HG03025 (cell line): ENCODE data around the gene CFAP299.

Experiments
- ATAC-seq: cut with Tn5 transposase; IDR thresholded peaks from one replicate; pipeline ENCODE4 v1.9.1; 2021; ENCODE audit warnings: mild to moderate bottlenecking, moderate library complexity; ENCODE audit not compliant: unreplicated experiment, low FRiP score

CFAP299 gene

GRCh38 chr4:80897537-80898303 is 562.2 kb downstream of the CFAP299 start:
- ATAC-seq = peak; percentile 65

DNA sequence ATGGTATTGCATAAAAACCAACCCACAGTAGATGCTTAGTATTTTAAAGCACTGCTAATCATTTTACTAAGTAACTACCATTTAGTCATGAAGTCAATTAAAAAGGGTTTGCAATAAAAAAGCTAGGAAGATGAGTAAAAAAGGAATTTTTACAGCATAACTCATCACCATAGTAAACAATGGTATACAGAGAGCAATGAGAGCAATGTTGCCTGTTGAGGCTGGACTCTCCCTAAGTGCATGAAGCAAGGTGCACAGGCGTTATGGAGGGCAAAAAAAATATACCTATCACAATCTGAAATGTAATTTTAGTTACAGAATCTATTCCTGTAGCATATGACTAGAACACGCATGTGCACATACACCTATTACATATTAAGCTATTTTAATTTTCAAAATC is 565.4 kb downstream of the CFAP299 start:
- ATAC-seq = no peak

DNA sequence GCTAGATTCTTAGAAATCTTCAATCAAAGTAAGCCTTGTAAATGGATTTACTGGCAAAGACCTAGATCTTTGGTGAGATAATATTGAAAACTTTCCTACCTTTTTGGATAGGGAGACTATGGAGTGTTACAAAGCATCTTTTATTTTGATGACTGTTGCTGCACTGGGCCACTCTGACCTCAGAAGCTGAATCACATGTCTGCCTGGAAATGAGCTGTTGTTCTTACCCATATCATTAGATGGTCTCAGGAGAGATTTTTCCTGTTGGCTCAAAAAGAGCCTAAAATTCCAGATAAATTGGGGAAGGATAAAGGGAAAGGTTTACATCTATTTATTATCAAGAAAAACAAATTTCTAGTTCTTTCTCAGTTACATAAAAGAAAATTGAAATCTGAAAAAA is 567.5 kb downstream of the CFAP299 start:
- no peak for ATAC-seq

DNA sequence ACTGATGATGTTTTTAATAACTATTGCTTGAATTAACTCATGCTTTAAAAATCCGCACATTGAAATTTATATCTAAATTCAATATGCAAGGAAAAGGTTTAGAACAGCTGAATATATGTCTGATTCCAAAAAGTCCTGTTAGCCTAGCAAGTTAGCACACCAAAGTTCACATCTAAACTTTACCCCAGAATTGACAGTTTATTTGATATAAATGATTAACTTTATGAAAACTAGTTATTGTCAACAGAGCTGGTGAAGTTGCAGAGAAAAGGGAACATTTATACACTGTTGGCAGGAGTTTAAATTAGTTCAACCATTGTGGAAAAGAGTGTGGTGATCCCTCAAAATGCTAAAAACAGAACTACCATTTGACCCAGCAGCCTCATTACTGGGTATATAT is 574.4 kb downstream of the CFAP299 start:
- no peak for ATAC-seq

DNA sequence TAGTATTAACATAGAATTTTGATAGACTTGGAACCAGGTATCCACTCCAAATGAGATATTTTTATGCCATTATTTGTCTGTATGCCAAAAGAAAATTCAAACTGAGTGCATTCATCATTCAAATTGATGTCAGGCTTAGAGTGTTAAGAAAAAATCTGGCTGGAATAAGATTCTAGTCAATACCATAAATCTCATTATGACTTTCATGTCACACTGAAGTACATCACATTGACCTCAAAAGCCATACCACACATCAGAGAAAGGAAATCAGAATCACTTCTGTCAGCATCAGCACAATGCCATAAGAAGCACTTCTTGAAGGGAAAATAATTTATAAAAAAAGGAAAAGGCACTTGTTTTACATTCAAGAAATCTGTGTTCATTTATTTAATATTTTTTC is 575.9 kb downstream of the CFAP299 start:
- ATAC-seq = no peak

DNA sequence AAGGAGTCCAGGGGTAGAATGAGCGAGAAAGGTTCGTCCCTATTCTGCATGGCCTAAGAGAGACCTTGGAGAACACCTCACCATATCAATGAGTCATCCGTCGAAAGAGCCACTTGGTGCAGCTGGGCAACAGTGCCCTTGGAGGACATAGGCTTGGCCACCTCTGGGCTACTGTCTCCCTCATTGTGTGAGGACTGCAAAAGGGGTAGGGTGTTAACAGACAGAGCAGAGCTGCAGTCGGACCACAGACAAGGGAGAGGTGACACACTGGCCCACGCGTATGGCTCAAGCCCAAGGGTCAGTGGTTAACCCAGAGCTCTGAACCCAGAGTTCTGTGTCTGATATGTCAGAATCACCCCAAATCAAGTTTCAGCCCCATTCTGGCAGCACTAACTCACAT is 576.8 kb downstream of the CFAP299 start:
- no peak for ATAC-seq

DNA sequence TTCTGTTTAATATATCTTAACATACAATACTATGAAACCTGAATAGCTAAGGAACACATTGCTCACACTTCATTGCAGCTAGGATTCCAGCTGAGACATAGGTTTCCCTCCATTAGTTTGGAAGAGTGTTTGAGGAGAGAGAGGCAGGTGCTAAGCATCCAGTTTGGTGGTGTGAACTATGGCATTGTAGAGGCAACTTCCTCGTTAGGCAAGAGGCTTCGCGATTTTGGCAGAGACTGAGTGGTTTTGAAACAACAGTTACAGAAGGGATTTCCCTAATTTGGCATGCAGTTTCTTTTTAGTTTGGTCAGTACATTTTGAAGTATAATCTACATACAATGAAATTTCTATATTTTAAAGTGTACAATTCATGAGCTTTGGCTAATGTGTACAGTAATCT is 577.9 kb downstream of the CFAP299 start:
- ATAC-seq = no peak

DNA sequence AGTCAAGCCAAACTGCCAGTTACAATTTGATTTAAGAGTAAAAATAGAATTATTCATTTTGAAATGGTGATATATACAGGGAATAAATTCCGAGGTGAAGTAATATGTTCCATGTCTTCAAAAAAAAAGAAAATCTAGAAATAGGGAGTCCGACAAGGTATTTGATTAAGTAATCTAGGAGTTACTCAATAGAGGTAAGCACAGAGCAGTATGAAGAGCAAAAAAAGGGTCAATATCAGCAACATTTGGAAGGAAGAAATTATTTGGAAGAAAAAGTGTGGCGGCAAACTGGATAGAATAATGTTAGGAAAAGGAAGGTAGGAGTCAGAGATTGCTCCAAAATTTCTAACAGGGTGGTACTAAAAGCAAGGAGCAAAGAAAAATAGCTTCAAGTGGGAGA is 581.2 kb downstream of the CFAP299 start:
- no peak for ATAC-seq

DNA sequence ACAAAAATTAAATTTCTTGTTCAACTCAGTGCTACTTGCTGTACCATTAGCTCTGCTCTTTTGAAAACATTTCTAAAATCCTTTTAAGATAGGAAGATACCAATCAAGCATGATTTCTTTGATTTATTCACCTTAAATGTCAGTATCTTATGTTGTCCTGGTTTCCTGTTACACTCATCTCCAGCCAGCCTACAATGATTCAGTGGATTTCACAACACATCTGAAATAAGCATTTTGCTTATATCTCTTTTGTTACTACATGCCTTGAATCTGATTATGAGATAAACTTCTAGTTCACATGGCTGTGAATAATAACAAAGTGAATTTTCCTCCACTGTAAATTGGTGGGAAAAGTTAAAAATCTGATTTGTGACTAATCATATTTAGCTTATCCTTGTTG is 582.5 kb downstream of the CFAP299 start:
- ATAC-seq = no peak

- ATAC-seq = no peak
Observed at GRCh38 chr4:80921441-80921840, 585.9 kb downstream of the CFAP299 start.

DNA sequence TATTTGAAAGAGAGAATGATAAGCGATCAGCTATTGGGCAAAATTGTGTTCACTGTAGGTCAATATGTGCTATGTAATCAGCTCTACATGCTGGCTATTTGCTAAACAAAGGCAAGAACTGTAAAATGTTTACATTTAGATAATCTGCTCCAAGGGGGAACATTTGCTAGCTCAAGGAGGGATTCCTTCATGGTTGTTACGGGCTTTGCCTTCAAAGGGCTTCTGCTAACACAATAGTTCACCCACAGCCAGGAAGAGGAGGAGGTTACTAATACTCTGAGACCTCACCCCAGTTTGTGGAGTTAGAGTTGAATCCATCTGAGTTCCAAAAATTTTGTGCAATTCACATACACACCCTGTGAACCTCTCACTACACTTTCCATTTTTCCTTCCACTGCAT is 587.4 kb downstream of the CFAP299 start:
- no peak for ATAC-seq

DNA sequence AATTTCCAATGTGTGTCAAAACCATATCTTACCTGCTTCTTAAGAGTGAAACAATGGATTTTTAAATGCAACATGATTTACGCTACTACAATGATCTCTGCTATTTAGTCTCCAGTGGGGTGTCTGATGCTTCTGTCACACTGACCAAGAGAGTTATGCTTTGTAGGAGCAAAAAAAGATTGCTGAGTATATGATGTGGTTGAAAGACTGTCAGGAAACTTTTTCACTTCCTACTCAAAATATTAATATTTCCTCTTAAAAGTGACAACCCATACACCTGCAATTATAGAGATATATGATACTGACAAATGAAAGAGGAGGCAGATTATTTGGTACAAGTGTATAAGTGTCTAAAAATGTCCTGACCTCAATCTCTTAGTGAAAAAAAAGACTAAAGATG is 589.8 kb downstream of the CFAP299 start:
- ATAC-seq = no peak

DNA sequence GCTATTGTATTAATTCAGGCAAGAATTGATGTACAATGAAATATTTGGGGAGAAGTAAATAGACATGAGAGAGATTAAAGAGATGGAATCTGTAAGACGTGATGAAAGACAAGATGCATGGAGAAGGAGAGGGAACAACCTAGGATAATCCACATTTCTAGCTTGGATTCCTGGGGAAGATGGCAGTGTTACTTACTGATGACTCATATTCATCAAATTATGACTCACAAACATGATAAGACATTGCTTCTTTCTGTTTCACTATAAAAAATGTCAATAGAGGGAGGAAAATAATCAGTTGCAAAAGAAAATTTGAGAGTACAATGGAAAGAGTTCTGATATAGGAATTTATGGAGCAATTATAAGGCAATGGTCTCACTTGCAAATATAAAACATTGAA is 590.9 kb downstream of the CFAP299 start:
- ATAC-seq = no peak

- ATAC-seq = no peak
Observed at GRCh38 chr4:80926891-80927290, 591.4 kb downstream of the CFAP299 start.

DNA sequence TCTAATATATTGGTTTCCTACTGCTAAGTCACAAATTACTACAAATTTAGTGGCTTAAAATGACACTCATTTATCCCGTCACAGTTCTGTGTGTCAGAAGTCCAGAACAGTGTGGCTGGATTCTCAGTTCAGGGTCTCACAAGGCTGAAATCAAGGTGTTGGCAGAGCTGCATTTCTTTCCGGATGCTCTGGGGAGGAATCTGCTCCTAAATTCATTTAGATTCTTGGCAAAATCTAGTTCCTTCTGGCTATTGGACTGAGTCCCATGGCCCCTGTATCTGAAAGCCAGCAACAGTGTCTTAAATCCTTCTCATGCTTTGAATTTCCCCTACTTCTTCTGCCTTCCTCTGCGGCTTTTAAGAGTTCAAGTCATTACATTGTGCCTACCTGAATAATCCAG is 591.9 kb downstream of the CFAP299 start:
- no peak for ATAC-seq

- ATAC-seq = no peak
Observed at GRCh38 chr4:80931631-80932081, 596.1 kb downstream of the CFAP299 start.

GRCh38 chr4:80948141-80948540 is 612.6 kb downstream of the CFAP299 start:
- no peak for ATAC-seq

DNA sequence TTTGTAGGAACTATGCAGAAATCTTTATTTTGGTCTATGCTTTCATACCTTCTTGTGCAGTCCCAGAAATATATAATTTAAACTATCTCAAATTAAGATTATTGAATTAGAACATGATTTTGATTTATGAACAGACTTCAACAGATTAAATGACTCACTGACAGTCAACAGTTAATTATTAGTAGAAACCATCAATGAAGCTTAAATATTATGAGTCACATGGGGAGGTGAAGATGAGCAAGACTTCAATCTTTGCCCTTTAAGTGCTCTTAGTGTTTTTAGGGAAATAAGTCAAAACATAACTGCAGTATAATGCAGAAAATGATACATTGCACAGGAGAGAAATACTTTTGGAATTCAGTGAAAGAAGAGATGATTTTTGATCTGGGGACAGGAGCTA is 613.5 kb downstream of the CFAP299 start:
- no peak for ATAC-seq

DNA sequence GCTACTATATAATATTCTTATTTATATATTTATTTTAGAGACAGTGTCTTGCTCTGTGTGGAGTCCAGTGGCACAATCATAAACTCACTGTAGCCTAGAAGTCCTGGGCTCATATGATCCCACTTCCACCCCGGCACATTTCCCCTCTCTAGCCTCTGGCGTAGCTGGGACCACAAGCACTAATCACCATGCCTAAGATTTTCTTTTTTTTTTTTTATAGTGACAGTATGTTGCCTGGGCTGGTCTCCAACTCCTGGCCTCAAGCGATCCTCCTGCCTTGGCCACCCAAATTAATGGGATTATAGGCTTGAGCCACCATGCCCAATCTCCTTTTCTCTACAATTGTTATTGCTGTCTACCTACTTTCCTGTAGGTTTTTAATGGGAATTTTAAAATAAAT is 620.9 kb downstream of the CFAP299 start:
- ATAC-seq = no peak

GRCh38 chr4:80963051-80963450 is 627.5 kb downstream of the CFAP299 start:
- ATAC-seq = no peak

GRCh38 chr4:80967346-80967745 is 631.8 kb downstream of the CFAP299 start:
- no peak for ATAC-seq

- no peak for ATAC-seq
Observed at GRCh38 chr4:80980239-80980638, 644.7 kb downstream of the CFAP299 start.

DNA sequence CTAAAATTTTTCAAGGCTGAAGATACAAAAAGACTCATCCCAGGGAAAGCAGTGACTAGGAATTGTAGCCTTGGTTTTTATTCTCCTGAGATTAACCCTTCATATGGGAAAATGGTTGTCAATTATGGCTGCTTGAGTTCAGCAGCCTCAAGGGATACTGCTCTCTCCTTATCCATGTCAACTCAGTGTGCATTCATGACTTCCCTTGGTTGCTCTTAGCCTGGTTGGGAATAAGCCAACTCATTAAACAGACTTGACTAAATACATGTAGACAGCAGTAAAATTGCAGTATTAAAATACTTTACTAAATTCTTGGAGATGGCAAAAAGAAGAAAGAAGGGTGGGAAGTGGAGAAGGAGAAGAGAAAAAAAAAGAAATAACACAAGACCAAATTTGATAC is 650.5 kb downstream of the CFAP299 start:
- no peak for ATAC-seq
